Panc1 (cell line): ENCODE results near the gene RC3H1. TPM values are rescaled to one million over a fixed set of nuclear protein-coding genes. Genes with fewer than 3 reads are reported as not detected.

Experiments used
- ATAC-seq: fragments of 200-7000 bp; cut with Tn5 transposase; 2 replicates; pipeline ENCODE4 v1.9.1; 2020; ENCODE audit warnings: mild to moderate bottlenecking, moderate library complexity
- BruUV-seq: library from RNA; stranded (reverse); fragments of 400-500 nt; replicated peaks from 2 replicates; lab custom pipeline; 2021; lab: Mats Ljungman, UMichigan
- CTCF ChIA-PET: fragments of 300-600 bp; sonication (Branson Sonifier 250); formaldehyde crosslinking; loops from one replicate; lab custom pipeline; 2022; ENCODE audit warnings: antibody characterized with exemption; lab: Charles Lee
- POLR2A ChIA-PET: fragments of 300-600 bp; sonication (Branson Sonifier 250); formaldehyde crosslinking; loops from one replicate; lab custom pipeline; 2022; ENCODE audit warnings: antibody characterized with exemption; lab: Charles Lee
- DNase-seq: peaks from one replicate; pipeline ENCODE4 v3.0.0-alpha.2; 2010; ENCODE audit warnings: low read depth, low spot score
- H3K27ac ChIP-seq: 2 replicates; pipeline ENCODE4 v1.5.1; 2011; ENCODE audit warnings: mild to moderate bottlenecking, low read length, inconsistent platforms
- H3K27me3 ChIP-seq: fragments of 200-500 bp; sonication (Bioruptor generic); 2 replicates; pipeline ENCODE4 v1.6.0; 2014; ENCODE audit warnings: low read length, inconsistent platforms; ENCODE audit not compliant: control insufficient read depth, insufficient read depth
- H3K36me3 ChIP-seq: fragments of 200-500 bp; sonication (Bioruptor generic); 2 replicates; pipeline ENCODE4 v1.5.1; 2014; ENCODE audit warnings: inconsistent platforms, mild to moderate bottlenecking, low read length, moderate library complexity; ENCODE audit not compliant: control insufficient read depth, insufficient read depth
- H3K4me1 ChIP-seq: 2 replicates; pipeline ENCODE4 v1.5.1; 2011; ENCODE audit warnings: inconsistent platforms, mild to moderate bottlenecking, low read length, moderate library complexity; ENCODE audit not compliant: control insufficient read depth, insufficient read depth
- H3K4me3 ChIP-seq, 2 experiments: 2 replicates each; pipeline ENCODE4 v1.5.1; 2011 to 2012; ENCODE audit warnings: low read depth in 2 of 2, low read length in 2 of 2, mild to moderate bottlenecking in 2 of 2, inconsistent platforms in 1 of 2, moderate library complexity in 1 of 2
- H3K9me3 ChIP-seq: fragments of 200-500 bp; sonication (Bioruptor generic); 2 replicates; pipeline ENCODE4 v1.5.1; 2014; ENCODE audit warnings: low read depth, mild to moderate bottlenecking, inconsistent platforms, low read length, moderate library complexity; ENCODE audit not compliant: control insufficient read depth, insufficient read depth
- POLR2AphosphoS5 ChIP-seq: IDR thresholded peaks from 2 replicates; pipeline ENCODE4 v1.6.1; 2012; ENCODE audit warnings: mild to moderate bottlenecking, low read depth, low read length, moderate library complexity
- SIN3A ChIP-seq: IDR thresholded peaks from 2 replicates; pipeline ENCODE4 v1.6.1; 2012; ENCODE audit warnings: low read depth, mild to moderate bottlenecking, low read length, moderate library complexity, borderline replicate concordance; ENCODE audit not compliant: insufficient read depth
- TCF7L2 ChIP-seq: IDR thresholded peaks from 2 replicates; pipeline ENCODE4 v1.6.1; 2011; ENCODE audit warnings: mild to moderate bottlenecking, low read depth, low read length, inconsistent platforms
- in situ Hi-C: cut with HindIII; loops from 2 replicates; pipeline ENCODE4 v1.10.0; 2016; ENCODE audit warnings: low sequenced_read_pairs, low pct_unique_long_range_greater_than_20kb
- intact Hi-C: fragments of 100-400 bp; cut with micrococcal nuclease; formaldehyde crosslinking; loops from one replicate; pipeline ENCODE4 v1.10.0; 2022; ENCODE audit not compliant: unreplicated experiment
- total RNA-seq: library from RNA; stranded (reverse); gene quantifications from one replicate; pipeline ENCODE4 v1.2.1, GENCODE V29; 2021; ENCODE audit not compliant: unreplicated experiment
- TF ChIP-seq, protein P1 (sequence below), 2 experiments: IDR thresholded peaks; 2 replicates each; pipeline ENCODE4 v1.6.1; 2011 to 2012; ENCODE audit warnings: low read depth in 2 of 2, control low read depth in 1 of 2, low read length in 1 of 2, mild to moderate bottlenecking in 1 of 2, moderate library complexity in 1 of 2; ENCODE audit not compliant: insufficient read depth in 1 of 2
- TF ChIP-seq, protein P2 (sequence below): fragments of 450-650 bp; IDR thresholded peaks from 2 replicates; pipeline ENCODE4 v1.5.1; 2017; ENCODE audit warnings: mild to moderate bottlenecking

The RC3H1 gene
- total RNA-seq, 1 experiment from 2014 or later: 21.4 TPM

DNA sequence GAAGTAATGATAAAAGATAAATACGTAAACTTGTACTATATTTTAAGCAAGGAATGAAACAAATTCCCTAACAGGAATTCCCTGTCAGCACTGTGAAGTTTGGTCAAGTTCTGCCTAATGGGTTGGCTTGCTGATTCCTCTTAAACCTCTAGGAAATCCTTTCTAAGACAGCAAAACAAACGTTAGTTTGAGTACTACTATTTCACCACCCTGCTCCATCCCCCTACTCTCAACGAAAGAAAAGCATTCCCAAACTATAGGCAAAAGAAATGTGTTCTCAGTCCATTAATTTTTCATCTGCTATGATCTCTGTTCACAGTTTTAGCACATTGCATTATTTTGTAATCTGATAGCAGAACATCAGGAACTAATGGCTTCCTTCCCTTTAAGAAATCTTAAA lies 121.2 kb downstream of the RC3H1 start:
- Histone ChIP-seq H3K9me3 (no peaks in the 10 kb centered on the region), H3K27ac (no peak overlapping the region), H3K27me3 (no peaks in the 10 kb centered on the region), H3K4me1 (no peaks in the 10 kb centered on the region), H3K36me3 (no peaks in the 10 kb centered on the region), H3K4me3 (no peak overlapping the region)
- ATAC-seq (no peak), DNase-seq (no peak)
- ChIA-PET CTCF (no interaction called here), POLR2A (interaction anchor here (0.7 kb wide), 1 partner anchor 111 kb away, joined by 7 read pairs; no protein-coding TSS in a partner anchor)
- no TSS peak for BruUV-seq
- TF ChIP-seq, protein P1, sequence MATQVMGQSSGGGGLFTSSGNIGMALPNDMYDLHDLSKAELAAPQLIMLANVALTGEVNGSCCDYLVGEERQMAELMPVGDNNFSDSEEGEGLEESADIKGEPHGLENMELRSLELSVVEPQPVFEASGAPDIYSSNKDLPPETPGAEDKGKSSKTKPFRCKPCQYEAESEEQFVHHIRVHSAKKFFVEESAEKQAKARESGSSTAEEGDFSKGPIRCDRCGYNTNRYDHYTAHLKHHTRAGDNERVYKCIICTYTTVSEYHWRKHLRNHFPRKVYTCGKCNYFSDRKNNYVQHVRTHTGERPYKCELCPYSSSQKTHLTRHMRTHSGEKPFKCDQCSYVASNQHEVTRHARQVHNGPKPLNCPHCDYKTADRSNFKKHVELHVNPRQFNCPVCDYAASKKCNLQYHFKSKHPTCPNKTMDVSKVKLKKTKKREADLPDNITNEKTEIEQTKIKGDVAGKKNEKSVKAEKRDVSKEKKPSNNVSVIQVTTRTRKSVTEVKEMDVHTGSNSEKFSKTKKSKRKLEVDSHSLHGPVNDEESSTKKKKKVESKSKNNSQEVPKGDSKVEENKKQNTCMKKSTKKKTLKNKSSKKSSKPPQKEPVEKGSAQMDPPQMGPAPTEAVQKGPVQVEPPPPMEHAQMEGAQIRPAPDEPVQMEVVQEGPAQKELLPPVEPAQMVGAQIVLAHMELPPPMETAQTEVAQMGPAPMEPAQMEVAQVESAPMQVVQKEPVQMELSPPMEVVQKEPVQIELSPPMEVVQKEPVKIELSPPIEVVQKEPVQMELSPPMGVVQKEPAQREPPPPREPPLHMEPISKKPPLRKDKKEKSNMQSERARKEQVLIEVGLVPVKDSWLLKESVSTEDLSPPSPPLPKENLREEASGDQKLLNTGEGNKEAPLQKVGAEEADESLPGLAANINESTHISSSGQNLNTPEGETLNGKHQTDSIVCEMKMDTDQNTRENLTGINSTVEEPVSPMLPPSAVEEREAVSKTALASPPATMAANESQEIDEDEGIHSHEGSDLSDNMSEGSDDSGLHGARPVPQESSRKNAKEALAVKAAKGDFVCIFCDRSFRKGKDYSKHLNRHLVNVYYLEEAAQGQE (IDR thresholded peaks at IDR 0.05; ENCODE audit: insufficient read depth in 1 of 2, low read depth in 2 of 2, low read length in 1 of 2): no peak
- TF ChIP-seq TCF7L2: no peak
- TF ChIP-seq SIN3A: no peak
- TF ChIP-seq POLR2AphosphoS5: no peak
- TF ChIP-seq, protein P2, sequence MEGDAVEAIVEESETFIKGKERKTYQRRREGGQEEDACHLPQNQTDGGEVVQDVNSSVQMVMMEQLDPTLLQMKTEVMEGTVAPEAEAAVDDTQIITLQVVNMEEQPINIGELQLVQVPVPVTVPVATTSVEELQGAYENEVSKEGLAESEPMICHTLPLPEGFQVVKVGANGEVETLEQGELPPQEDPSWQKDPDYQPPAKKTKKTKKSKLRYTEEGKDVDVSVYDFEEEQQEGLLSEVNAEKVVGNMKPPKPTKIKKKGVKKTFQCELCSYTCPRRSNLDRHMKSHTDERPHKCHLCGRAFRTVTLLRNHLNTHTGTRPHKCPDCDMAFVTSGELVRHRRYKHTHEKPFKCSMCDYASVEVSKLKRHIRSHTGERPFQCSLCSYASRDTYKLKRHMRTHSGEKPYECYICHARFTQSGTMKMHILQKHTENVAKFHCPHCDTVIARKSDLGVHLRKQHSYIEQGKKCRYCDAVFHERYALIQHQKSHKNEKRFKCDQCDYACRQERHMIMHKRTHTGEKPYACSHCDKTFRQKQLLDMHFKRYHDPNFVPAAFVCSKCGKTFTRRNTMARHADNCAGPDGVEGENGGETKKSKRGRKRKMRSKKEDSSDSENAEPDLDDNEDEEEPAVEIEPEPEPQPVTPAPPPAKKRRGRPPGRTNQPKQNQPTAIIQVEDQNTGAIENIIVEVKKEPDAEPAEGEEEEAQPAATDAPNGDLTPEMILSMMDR: no peak
- in situ Hi-C loops: no loop called here
- intact Hi-C loops: no loop called here

DNA sequence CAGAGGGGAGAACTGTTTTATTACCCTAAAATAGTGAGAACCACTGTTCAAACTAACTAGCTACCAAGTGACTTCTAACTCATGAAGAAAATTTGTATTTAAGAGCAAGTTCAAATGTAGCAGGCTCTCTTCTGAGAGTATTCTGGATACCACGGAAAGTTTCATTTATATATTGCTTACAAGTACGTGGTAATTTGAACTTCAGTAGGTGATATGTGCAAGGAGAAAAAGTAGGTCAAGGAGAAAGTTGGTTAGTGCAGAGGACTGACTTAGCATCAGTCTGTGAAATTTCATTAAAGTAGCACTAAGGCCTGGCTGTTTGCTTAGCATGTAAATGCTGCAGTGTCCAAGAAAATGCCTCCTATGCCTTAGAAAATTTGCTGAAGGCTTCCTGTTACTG lies 121.7 kb downstream of the RC3H1 start:
- no peak for DNase-seq
- no peak overlapping the region for H3K27ac ChIP-seq
- in situ Hi-C loops (no loop called here), intact Hi-C loops (no loop called here)
- CTCF ChIA-PET: no interaction called here
- no peaks in the 10 kb centered on the region for H3K4me1 ChIP-seq
- no peak for ATAC-seq
- H3K4me3 ChIP-seq: no peak overlapping the region
- POLR2A ChIA-PET: no interaction called here
- TF ChIP-seq SIN3A (no peak), POLR2AphosphoS5 (no peak), TCF7L2 (no peak)
- TF ChIP-seq, protein P2: no peak
- TF ChIP-seq, protein P1 (IDR thresholded peaks at IDR 0.05; ENCODE audit: insufficient read depth in 1 of 2, low read depth in 2 of 2, low read length in 1 of 2): no peak
- no peaks in the 10 kb centered on the region for H3K27me3 ChIP-seq
- BruUV-seq: no TSS peak
- no peaks in the 10 kb centered on the region for H3K9me3 ChIP-seq
- H3K36me3 ChIP-seq: no peaks in the 10 kb centered on the region
